HEK293 (cell line): ENCODE measurements around the gene RARRES2.

Experiments
- CTCF ChIP-seq: fragments of 450-650 bp; formaldehyde crosslinking; IDR thresholded peaks from 2 replicates; pipeline ENCODE4 v1.5.1; 2016; ENCODE audit warnings: missing biosample characterization, missing genetic modification characterization
- GLIS2 ChIP-seq: fragments of 450-650 bp; formaldehyde crosslinking; IDR thresholded peaks from 2 replicates; pipeline ENCODE4 v1.5.1; 2016; ENCODE audit warnings: missing biosample characterization, missing genetic modification characterization
- MZF1 ChIP-seq: fragments of 450-650 bp; formaldehyde crosslinking; IDR thresholded peaks from 2 replicates; pipeline ENCODE4 v1.5.1; 2017; ENCODE audit warnings: missing biosample characterization, missing genetic modification characterization, borderline replicate concordance
- PRDM2 ChIP-seq: fragments of 450-650 bp; formaldehyde crosslinking; IDR thresholded peaks from 2 replicates; pipeline ENCODE4 v1.5.1; 2016; ENCODE audit warnings: missing biosample characterization, missing genetic modification characterization, borderline replicate concordance
- SCRT2 ChIP-seq: fragments of 450-650 bp; formaldehyde crosslinking; IDR thresholded peaks from 2 replicates; pipeline ENCODE4 v1.5.1; 2016; ENCODE audit warnings: missing biosample characterization, missing genetic modification characterization
- SP2 ChIP-seq: fragments of 450-650 bp; formaldehyde crosslinking; IDR thresholded peaks from 2 replicates; pipeline ENCODE4 v1.5.1; 2016; ENCODE audit warnings: missing biosample characterization, missing genetic modification characterization
- SP7 ChIP-seq: fragments of 450-650 bp; formaldehyde crosslinking; IDR thresholded peaks from 2 replicates; pipeline ENCODE4 v1.5.1; 2016; ENCODE audit warnings: missing biosample characterization, missing genetic modification characterization
- TCF7L2 ChIP-seq: IDR thresholded peaks from 2 replicates; pipeline ENCODE4 v1.6.1; 2011; ENCODE audit warnings: low read depth, mild to moderate bottlenecking, inconsistent platforms, low read length, moderate library complexity, borderline replicate concordance
- TRIM28 ChIP-seq: IDR thresholded peaks from 2 replicates; pipeline ENCODE4 v1.6.1; 2011; ENCODE audit warnings: low read length, control low read depth, borderline replicate concordance
- YY2 ChIP-seq: fragments of 450-650 bp; formaldehyde crosslinking; IDR thresholded peaks from 2 replicates; pipeline ENCODE4 v1.5.1; 2016; ENCODE audit warnings: missing biosample characterization, missing genetic modification characterization
- ZBTB1 ChIP-seq: fragments of 450-650 bp; formaldehyde crosslinking; IDR thresholded peaks from 2 replicates; pipeline ENCODE4 v1.5.1; 2016; ENCODE audit warnings: missing biosample characterization, missing genetic modification characterization
- ZFP69B ChIP-seq: fragments of 450-650 bp; formaldehyde crosslinking; IDR thresholded peaks from 2 replicates; pipeline ENCODE4 v1.5.1; 2016; ENCODE audit warnings: missing biosample characterization, missing genetic modification characterization
- ZNF148 ChIP-seq: fragments of 450-650 bp; formaldehyde crosslinking; IDR thresholded peaks from 2 replicates; pipeline ENCODE4 v1.5.0; 2017; ENCODE audit warnings: missing biosample characterization, missing genetic modification characterization, borderline replicate concordance
- ZNF169 ChIP-seq: fragments of 450-650 bp; formaldehyde crosslinking; IDR thresholded peaks from 2 replicates; pipeline ENCODE4 v1.5.1; 2016; ENCODE audit warnings: missing biosample characterization, missing genetic modification characterization
- ZNF211 ChIP-seq: fragments of 450-650 bp; formaldehyde crosslinking; IDR thresholded peaks from 2 replicates; pipeline ENCODE4 v1.5.1; 2016; ENCODE audit warnings: low read depth, missing biosample characterization, missing genetic modification characterization
- ZNF221 ChIP-seq: fragments of 450-650 bp; formaldehyde crosslinking; IDR thresholded peaks from 2 replicates; pipeline ENCODE4 v1.5.1; 2017; ENCODE audit warnings: missing biosample characterization, missing genetic modification characterization, borderline replicate concordance
- ZNF266 ChIP-seq: fragments of 450-650 bp; formaldehyde crosslinking; IDR thresholded peaks from 2 replicates; pipeline ENCODE4 v1.5.1; 2016; ENCODE audit warnings: missing biosample characterization, missing genetic modification characterization, low read depth
- ZNF280C ChIP-seq: fragments of 450-650 bp; formaldehyde crosslinking; IDR thresholded peaks from 2 replicates; pipeline ENCODE4 v1.5.1; 2016; ENCODE audit warnings: missing biosample characterization, missing genetic modification characterization
- ZNF302 ChIP-seq: fragments of 450-650 bp; formaldehyde crosslinking; IDR thresholded peaks from 2 replicates; pipeline ENCODE4 v1.5.1; 2016; ENCODE audit warnings: missing biosample characterization, missing genetic modification characterization, low read depth
- ZNF366 ChIP-seq: fragments of 450-650 bp; formaldehyde crosslinking; conservative IDR thresholded peaks from 2 replicates; pipeline ENCODE4 v1.5.1; 2016; ENCODE audit warnings: missing biosample characterization, missing genetic modification characterization
- ZNF544 ChIP-seq: fragments of 450-650 bp; formaldehyde crosslinking; IDR thresholded peaks from 2 replicates; pipeline ENCODE4 v1.5.0; 2017; ENCODE audit warnings: missing biosample characterization, missing genetic modification characterization
- ZNF580 ChIP-seq: fragments of 450-650 bp; formaldehyde crosslinking; IDR thresholded peaks from 2 replicates; pipeline ENCODE4 v1.5.1; 2016; ENCODE audit warnings: missing biosample characterization, missing genetic modification characterization
- ZNF639 ChIP-seq: fragments of 450-650 bp; formaldehyde crosslinking; IDR thresholded peaks from 2 replicates; pipeline ENCODE4 v1.5.1; 2016; ENCODE audit warnings: missing biosample characterization, missing genetic modification characterization
- ZNF664 ChIP-seq: fragments of 450-650 bp; formaldehyde crosslinking; IDR thresholded peaks from 2 replicates; pipeline ENCODE4 v1.5.1; 2016; ENCODE audit warnings: missing biosample characterization, missing genetic modification characterization
- ZNF707 ChIP-seq: fragments of 450-650 bp; formaldehyde crosslinking; IDR thresholded peaks from 2 replicates; pipeline ENCODE4 v1.5.1; 2016; ENCODE audit warnings: missing biosample characterization, missing genetic modification characterization
- ZNF776 ChIP-seq: fragments of 450-650 bp; formaldehyde crosslinking; IDR thresholded peaks from 2 replicates; pipeline ENCODE4 v1.5.0; 2017; ENCODE audit warnings: missing biosample characterization, missing genetic modification characterization, borderline replicate concordance

RARRES2 gene

GRCh38 chr7:150368884-150369747, 27.7 kb upstream of the RARRES2 start (continued):
- TF ChIP-seq ZNF707 (tag by site-specific recombination), result no peak
- TF ChIP-seq ZNF302 (tag by site-specific recombination), result no peak
- TF ChIP-seq TCF7L2, result no peak
- peak; percentile 81 for TF ChIP-seq GLIS2 (tag by site-specific recombination)
- no peak for TF ChIP-seq ZNF211 (tag by site-specific recombination)
- TF ChIP-seq TRIM28, result no peak
- no peak for TF ChIP-seq SP2 (tag by site-specific recombination)
- TF ChIP-seq PRDM2 (tag by site-specific recombination), result no peak
- TF ChIP-seq ZNF664, result no peak
- TF ChIP-seq SCRT2 (tag by site-specific recombination), result no peak
- no peak for TF ChIP-seq ZNF221
- TF ChIP-seq ZNF580, result no peak
- no peak for TF ChIP-seq CTCF (tag by site-specific recombination)
- TF ChIP-seq ZNF366 (tag by site-specific recombination), result no peak
- TF ChIP-seq ZFP69B (tag by site-specific recombination), result no peak
- TF ChIP-seq ZNF148 (tag by site-specific recombination), result no peak
- no peak for TF ChIP-seq ZNF776
- TF ChIP-seq YY2 (tag by site-specific recombination), result 0 out of 2 replicates have a peak, but pooled peaks have one; percentile 9
- no peak for TF ChIP-seq ZBTB1
- TF ChIP-seq SP7 (tag by site-specific recombination), result peak; percentile 57
- TF ChIP-seq ZNF544, result no peak
- no peak for TF ChIP-seq ZNF280C (tag by site-specific recombination)
- no peak for TF ChIP-seq ZNF639 (tag by site-specific recombination)
- no peak for TF ChIP-seq ZNF169 (tag by site-specific recombination)
- no peak for TF ChIP-seq ZNF266 (tag by site-specific recombination)
- TF ChIP-seq MZF1 (tag by site-specific recombination), result no peak
